Tibial nerve (tissue), 4 donors: ENCODE measurements around the gene OR10P1. TPM values are rescaled to one million over a fixed set of nuclear protein-coding genes. Genes with fewer than 3 reads are reported as not detected.

Experiments
- small RNA-seq: library from RNA; depleted of rRNA; stranded (forward); fragments of <200 nt; gene quantifications from one replicate; pipeline ENCODE3, GENCODE V24; 2016
- total RNA-seq, 4 donors: library from RNA; depleted of rRNA; stranded (reverse); fragments of >200 nt; gene quantifications; one replicate each; pipeline ENCODE4 v1.1.0, GENCODE V29; 2016

The OR10P1 gene
- total RNA-seq, 4 donors from 2014 or later, result not detected

Small RNAs within 50 kb of the gene (small RNA-seq; reads per million reads assigned to genes)
- not detected for gene AC009779.5

Other genes with a start within 250 kb of the OR10P1 start
- not detected for gene OR6C65, start 236.4 kb upstream of the OR10P1 start, total RNA-seq
- not detected for gene OR6C76, start 210.6 kb upstream of the OR10P1 start, total RNA-seq
- gene OR6C2, start 192.8 kb upstream of the OR10P1 start, total RNA-seq, result not detected
- not detected for gene OR6C70, start 166.8 kb upstream of the OR10P1 start, total RNA-seq
- not detected for gene OR6C68, start 144.5 kb upstream of the OR10P1 start, total RNA-seq
- gene OR6C4, start 87.3 kb upstream of the OR10P1 start, total RNA-seq, result not detected
- gene OR2AP1, start 64.4 kb upstream of the OR10P1 start, total RNA-seq, result not detected
- gene ITGA7, start 71.0 kb downstream of the OR10P1 start, total RNA-seq, result 100 to 1,000 TPM; 118 to 192 (median 146) TPM
- 100 to 1,000 TPM; 212 to 322 (median 264) TPM for gene BLOC1S1, start 79.2 kb downstream of the OR10P1 start, total RNA-seq
- gene RDH5, start 83.5 kb downstream of the OR10P1 start, total RNA-seq, result 10 to 100 TPM; 28.0 to 54.6 (median 38.4) TPM
- 100 to 1,000 TPM; 478 to 624 (median 544) TPM for gene CD63, start 92.1 kb downstream of the OR10P1 start, total RNA-seq
- 1 to 10 TPM; 1.8 to 5.7 (median 4.0) TPM for gene GDF11, start 106.2 kb downstream of the OR10P1 start, total RNA-seq
- 10 to 100 TPM; 33.3 to 62.8 (median 52.8) TPM for gene SARNP, start 180.8 kb downstream of the OR10P1 start, total RNA-seq
- gene ORMDL2, start 181.1 kb downstream of the OR10P1 start, total RNA-seq, result 10 to 100 TPM; 12.9 to 18.6 (median 14.5) TPM
- gene DNAJC14, start 192.7 kb downstream of the OR10P1 start, total RNA-seq, result 10 to 100 TPM; 34.5 to 51.2 (median 40.9) TPM
- gene MMP19, start 206.0 kb downstream of the OR10P1 start, total RNA-seq, result 10 to 100 TPM in 1 of 4 donors, 1 to 10 TPM in 3; 3.1 to 35.1 (median 5.6) TPM